HepG2 (cell line): ENCODE data around the gene LYST. TPM values are rescaled to one million over a fixed set of nuclear protein-coding genes. Genes with fewer than 3 reads are reported as not detected.

ENCODE experiments used
- CEBPB ChIP-seq: IDR thresholded peaks from 2 replicates; pipeline ENCODE4 v1.6.1; 2011; ENCODE audit warnings: low read depth, low read length, improper control_type of control experiment, borderline replicate concordance
- EHMT2 ChIP-seq: fragments of 200-600 bp; sonication (generic); IDR thresholded peaks from 2 replicates; pipeline ENCODE4 v1.7.0; 2017; ENCODE audit warnings: antibody characterized with exemption, low read depth, low read length, borderline replicate concordance
- GATAD2A ChIP-seq: IDR thresholded peaks from 2 replicates; pipeline ENCODE4 v1.6.1; 2016
- LCORL ChIP-seq, 2 experiments: fragments of 450-650 bp in 1 of 2; sonication (generic) in 1 of 2; formaldehyde crosslinking in 1 of 2; IDR thresholded peaks; 2 replicates each; pipeline versions ENCODE4 v1.5.0 to v1.6.1; 2017 to 2020; ENCODE audit warnings: antibody characterized with exemption in 1 of 2, missing genetic modification reagents in 1 of 2
- NCOA5 ChIP-seq: sonication (generic); formaldehyde crosslinking; IDR thresholded peaks from 2 replicates; pipeline ENCODE4 v1.4.0; 2020; ENCODE audit warnings: missing genetic modification reagents
- NR2F6 ChIP-seq, 2 experiments: IDR thresholded peaks; 2 replicates each; pipeline ENCODE4 v1.6.1; 2016; ENCODE audit warnings: antibody characterized with exemption in 1 of 2, mild to moderate bottlenecking in 1 of 2
- RXRA ChIP-seq: sonication (generic); formaldehyde crosslinking; IDR thresholded peaks from 2 replicates; pipeline ENCODE4 v1.5.1; 2020; ENCODE audit warnings: missing genetic modification reagents
- ZNF232 ChIP-seq: sonication (generic); formaldehyde crosslinking; IDR thresholded peaks from 2 replicates; pipeline ENCODE4 v1.4.0; 2020; ENCODE audit warnings: missing genetic modification reagents, borderline replicate concordance
- polyA plus RNA-seq, 8 experiments: library from polyadenylated mRNA; depleted of rRNA in 3 of 8; stranded (reverse) in 7 of 8; unstranded in 1 of 8; fragments of >200 nt; fragmentation: Illumina TruSeq in 4 of 8; extraction: Trizol in 4 of 8; gene quantifications; 2 replicates each; pipeline versions ENCODE4 v1.2.1 to v1.2.3, GENCODE V29; 2011 to 2016; ENCODE audit warnings: low read depth in 4 of 8, missing spikeins in 1 of 8, mixed read lengths in 1 of 8; ENCODE audit not compliant: insufficient read depth in 1 of 8
- total RNA-seq, 5 experiments: library from RNA; depleted of rRNA; stranded (reverse); fragments of >200 nt; fragmentation: Illumina TruSeq; extraction: Trizol; gene quantifications; 2 replicates each; pipeline ENCODE4 v1.2.3, GENCODE V29; 2016; ENCODE audit warnings: low read depth in 1 of 5
- TF ChIP-seq, protein P1 (sequence below): sonication (generic); formaldehyde crosslinking; IDR thresholded peaks from 2 replicates; pipeline ENCODE4 v1.4.0; 2020; ENCODE audit warnings: missing genetic modification reagents, borderline replicate concordance
- TF ChIP-seq, protein P2 (sequence below): sonication (generic); formaldehyde crosslinking; conservative IDR thresholded peaks from 2 replicates; pipeline ENCODE4 v1.4.0; 2020; ENCODE audit warnings: mild to moderate bottlenecking, missing genetic modification reagents, moderate library complexity

The LYST gene
- total and polyA plus RNA-seq, 2 of the 13 experiments (the other 11 are each of a cell fraction or from before 2014, with no cell fraction given), result 0.91 to 2.5 TPM

DNA sequence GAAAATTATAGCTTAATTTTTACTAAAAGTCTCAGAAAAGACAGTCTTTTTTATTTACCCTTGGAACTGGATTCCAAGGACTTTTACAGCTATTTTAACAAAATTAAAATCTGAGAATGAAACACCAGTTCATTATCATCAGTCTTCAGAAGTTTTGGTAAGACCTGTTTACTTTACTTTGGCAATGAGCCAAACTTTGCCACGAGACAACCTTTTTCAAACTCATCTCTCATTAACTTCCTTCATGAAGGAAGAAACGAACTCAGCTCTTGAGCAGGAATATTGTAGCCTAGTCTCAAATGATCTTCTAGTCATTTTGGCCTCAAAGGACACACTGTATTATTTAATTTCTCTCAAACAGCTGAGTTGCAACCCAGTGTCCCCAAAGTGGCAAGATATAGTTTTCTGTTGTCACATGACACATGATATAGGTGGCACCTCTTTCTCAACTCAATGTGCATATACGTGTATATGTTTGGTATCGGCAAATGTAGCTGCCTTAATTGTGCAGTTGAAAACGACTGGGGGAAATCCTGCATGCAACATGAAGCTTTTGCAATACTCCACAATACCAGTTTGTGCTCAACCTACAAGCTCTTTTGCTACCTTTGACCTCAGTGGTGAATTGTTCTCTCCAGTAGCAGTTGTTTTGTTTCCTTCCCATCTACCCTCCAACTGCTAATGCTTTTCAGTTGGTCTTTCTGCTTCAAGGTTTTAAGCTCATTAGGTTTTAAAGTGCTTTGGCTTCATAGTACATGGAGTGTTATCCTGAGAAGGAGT lies 208.8 kb downstream of the LYST start (continued):
- TF ChIP-seq EHMT2 (0 out of 2 replicates have a peak, but pooled peaks have one; percentile 28), RXRA (CRISPR knock-in tag) (no peak), LCORL (IDR thresholded peaks at IDR 0.05) (peak; percentile 53; the same call in 1 of the 2 replicates), LCORL (CRISPR knock-in tag; IDR thresholded peaks at IDR 0.05) (no peak), NR2F6 (IDR thresholded peaks at IDR 0.05) (peak; percentile 51), NR2F6 (CRISPR knock-in tag; IDR thresholded peaks at IDR 0.05) (no peak), CEBPB (peak; percentile 19; the same call in 1 of the 2 replicates), NCOA5 (CRISPR knock-in tag) (no peak), GATAD2A (CRISPR knock-in tag) (peak; percentile 37; the same call in 1 of the 2 replicates), ZNF232 (CRISPR knock-in tag) (no peak)
- TF ChIP-seq, protein P1, sequence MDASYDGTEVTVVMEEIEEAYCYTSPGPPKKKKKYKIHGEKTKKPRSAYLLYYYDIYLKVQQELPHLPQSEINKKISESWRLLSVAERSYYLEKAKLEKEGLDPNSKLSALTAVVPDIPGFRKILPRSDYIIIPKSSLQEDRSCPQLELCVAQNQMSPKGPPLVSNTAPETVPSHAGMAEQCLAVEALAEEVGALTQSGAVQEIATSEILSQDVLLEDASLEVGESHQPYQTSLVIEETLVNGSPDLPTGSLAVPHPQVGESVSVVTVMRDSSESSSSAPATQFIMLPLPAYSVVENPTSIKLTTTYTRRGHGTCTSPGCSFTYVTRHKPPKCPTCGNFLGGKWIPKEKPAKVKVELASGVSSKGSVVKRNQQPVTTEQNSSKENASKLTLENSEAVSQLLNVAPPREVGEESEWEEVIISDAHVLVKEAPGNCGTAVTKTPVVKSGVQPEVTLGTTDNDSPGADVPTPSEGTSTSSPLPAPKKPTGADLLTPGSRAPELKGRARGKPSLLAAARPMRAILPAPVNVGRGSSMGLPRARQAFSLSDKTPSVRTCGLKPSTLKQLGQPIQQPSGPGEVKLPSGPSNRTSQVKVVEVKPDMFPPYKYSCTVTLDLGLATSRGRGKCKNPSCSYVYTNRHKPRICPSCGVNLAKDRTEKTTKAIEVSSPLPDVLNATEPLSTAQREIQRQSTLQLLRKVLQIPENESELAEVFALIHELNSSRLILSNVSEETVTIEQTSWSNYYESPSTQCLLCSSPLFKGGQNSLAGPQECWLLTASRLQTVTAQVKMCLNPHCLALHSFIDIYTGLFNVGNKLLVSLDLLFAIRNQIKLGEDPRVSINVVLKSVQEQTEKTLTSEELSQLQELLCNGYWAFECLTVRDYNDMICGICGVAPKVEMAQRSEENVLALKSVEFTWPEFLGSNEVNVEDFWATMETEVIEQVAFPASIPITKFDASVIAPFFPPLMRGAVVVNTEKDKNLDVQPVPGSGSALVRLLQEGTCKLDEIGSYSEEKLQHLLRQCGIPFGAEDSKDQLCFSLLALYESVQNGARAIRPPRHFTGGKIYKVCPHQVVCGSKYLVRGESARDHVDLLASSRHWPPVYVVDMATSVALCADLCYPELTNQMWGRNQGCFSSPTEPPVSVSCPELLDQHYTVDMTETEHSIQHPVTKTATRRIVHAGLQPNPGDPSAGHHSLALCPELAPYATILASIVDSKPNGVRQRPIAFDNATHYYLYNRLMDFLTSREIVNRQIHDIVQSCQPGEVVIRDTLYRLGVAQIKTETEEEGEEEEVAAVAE (CRISPR knock-in tag), result no peak
- TF ChIP-seq, protein P2, sequence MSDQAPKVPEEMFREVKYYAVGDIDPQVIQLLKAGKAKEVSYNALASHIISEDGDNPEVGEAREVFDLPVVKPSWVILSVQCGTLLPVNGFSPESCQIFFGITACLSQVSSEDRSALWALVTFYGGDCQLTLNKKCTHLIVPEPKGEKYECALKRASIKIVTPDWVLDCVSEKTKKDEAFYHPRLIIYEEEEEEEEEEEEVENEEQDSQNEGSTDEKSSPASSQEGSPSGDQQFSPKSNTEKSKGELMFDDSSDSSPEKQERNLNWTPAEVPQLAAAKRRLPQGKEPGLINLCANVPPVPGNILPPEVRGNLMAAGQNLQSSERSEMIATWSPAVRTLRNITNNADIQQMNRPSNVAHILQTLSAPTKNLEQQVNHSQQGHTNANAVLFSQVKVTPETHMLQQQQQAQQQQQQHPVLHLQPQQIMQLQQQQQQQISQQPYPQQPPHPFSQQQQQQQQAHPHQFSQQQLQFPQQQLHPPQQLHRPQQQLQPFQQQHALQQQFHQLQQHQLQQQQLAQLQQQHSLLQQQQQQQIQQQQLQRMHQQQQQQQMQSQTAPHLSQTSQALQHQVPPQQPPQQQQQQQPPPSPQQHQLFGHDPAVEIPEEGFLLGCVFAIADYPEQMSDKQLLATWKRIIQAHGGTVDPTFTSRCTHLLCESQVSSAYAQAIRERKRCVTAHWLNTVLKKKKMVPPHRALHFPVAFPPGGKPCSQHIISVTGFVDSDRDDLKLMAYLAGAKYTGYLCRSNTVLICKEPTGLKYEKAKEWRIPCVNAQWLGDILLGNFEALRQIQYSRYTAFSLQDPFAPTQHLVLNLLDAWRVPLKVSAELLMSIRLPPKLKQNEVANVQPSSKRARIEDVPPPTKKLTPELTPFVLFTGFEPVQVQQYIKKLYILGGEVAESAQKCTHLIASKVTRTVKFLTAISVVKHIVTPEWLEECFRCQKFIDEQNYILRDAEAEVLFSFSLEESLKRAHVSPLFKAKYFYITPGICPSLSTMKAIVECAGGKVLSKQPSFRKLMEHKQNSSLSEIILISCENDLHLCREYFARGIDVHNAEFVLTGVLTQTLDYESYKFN (CRISPR knock-in tag), result peak; percentile 27; the same call in 1 of the 2 replicates
